ENCODE measurements around the gene OR7C1. TPM values are rescaled to one million over a fixed set of nuclear protein-coding genes. Genes with fewer than 3 reads are reported as not detected.

Gene OR7C1
- total and polyA plus RNA-seq, 9 donors, result 0.05 to 0.13 TPM; not detected in 7

GRCh38 chr19:14763497-14764145 is 71.4 kb downstream of the OR7C1 start:
- Histone ChIP-seq H3K27me3 (no peaks in the 10 kb centered on the region), H3K36me3 (no peaks in the 10 kb centered on the region), H3K4me3 (no peak overlapping the region), H3K27ac (no peak overlapping the region), H3K4me1 (ENCODE audit: insufficient read depth) (no peaks in the 10 kb centered on the region), H3K9me3 (no peaks in the 10 kb centered on the region)
- intact Hi-C loops (cut with DNase I), result no loop called here
- 58 to 78% (median 69%) methylated on average over 4 of the region's 4 CpGs for WGBS, 3 donors
- no peak for DNase-seq
- TF ChIP-seq POLR2A (IDR thresholded peaks at IDR 0.05), result no peak
- TF ChIP-seq, protein P1, sequence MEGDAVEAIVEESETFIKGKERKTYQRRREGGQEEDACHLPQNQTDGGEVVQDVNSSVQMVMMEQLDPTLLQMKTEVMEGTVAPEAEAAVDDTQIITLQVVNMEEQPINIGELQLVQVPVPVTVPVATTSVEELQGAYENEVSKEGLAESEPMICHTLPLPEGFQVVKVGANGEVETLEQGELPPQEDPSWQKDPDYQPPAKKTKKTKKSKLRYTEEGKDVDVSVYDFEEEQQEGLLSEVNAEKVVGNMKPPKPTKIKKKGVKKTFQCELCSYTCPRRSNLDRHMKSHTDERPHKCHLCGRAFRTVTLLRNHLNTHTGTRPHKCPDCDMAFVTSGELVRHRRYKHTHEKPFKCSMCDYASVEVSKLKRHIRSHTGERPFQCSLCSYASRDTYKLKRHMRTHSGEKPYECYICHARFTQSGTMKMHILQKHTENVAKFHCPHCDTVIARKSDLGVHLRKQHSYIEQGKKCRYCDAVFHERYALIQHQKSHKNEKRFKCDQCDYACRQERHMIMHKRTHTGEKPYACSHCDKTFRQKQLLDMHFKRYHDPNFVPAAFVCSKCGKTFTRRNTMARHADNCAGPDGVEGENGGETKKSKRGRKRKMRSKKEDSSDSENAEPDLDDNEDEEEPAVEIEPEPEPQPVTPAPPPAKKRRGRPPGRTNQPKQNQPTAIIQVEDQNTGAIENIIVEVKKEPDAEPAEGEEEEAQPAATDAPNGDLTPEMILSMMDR (IDR thresholded peaks at IDR 0.05), result no peak
- TF ChIP-seq EP300 (IDR thresholded peaks at IDR 0.05), result no peak

GRCh38 chr19:14762111-14762510 is 72.9 kb downstream of the OR7C1 start:
- TF ChIP-seq EP300 (IDR thresholded peaks at IDR 0.05) (no peak), POLR2A (IDR thresholded peaks at IDR 0.05) (no peak)
- TF ChIP-seq, protein P1 (IDR thresholded peaks at IDR 0.05), result no peak
- H3K27ac ChIP-seq, result no peak overlapping the region
- 87 to 92% (median 89%) methylated on average over 2 of the region's 2 CpGs for WGBS, 3 donors

GRCh38 chr19:14761607-14762006 is 73.4 kb downstream of the OR7C1 start:
- intact Hi-C loops (cut with DNase I), result no loop called here
- no peaks in the 10 kb centered on the region for H3K36me3 ChIP-seq
- H3K9me3 ChIP-seq, result no peaks in the 10 kb centered on the region
- H3K4me1 ChIP-seq (ENCODE audit: insufficient read depth), result no peaks in the 10 kb centered on the region
- TF ChIP-seq, protein P1 (IDR thresholded peaks at IDR 0.05), result no peak
- TF ChIP-seq POLR2A (IDR thresholded peaks at IDR 0.05) (no peak), EP300 (IDR thresholded peaks at IDR 0.05) (no peak)
- DNase-seq, result no peak
- no peak overlapping the region for H3K27ac ChIP-seq
- 61 to 69% (median 61%) methylated on average over 5 of the region's 5 CpGs for WGBS, 3 donors
- no peaks in the 10 kb centered on the region for H3K27me3 ChIP-seq
- no peak overlapping the region for H3K4me3 ChIP-seq

More at GRCh38 chr19:14762111-14762510, 72.9 kb downstream of the OR7C1 start:
- H3K27me3 ChIP-seq, result no peaks in the 10 kb centered on the region
- DNase-seq, result no peak
- H3K9me3 ChIP-seq, result no peaks in the 10 kb centered on the region
- no peaks in the 10 kb centered on the region for H3K4me1 ChIP-seq (ENCODE audit: insufficient read depth)
- no peak overlapping the region for H3K4me3 ChIP-seq
- intact Hi-C loops (cut with DNase I), result no loop called here
- H3K36me3 ChIP-seq, result no peaks in the 10 kb centered on the region

GRCh38 chr19:14758816-14759215 is 76.2 kb downstream of the OR7C1 start:
- H3K4me1 ChIP-seq (ENCODE audit: insufficient read depth), result no peaks in the 10 kb centered on the region
- intact Hi-C loops (cut with DNase I), result no loop called here
- no peaks in the 10 kb centered on the region for H3K9me3 ChIP-seq
- no peak for DNase-seq
- 13 to 28% (median 26%) methylated on average over 16 of the region's 16 CpGs for WGBS, 3 donors
- H3K27me3 ChIP-seq, result no peaks in the 10 kb centered on the region
- H3K36me3 ChIP-seq, result no peaks in the 10 kb centered on the region
- H3K27ac ChIP-seq, result no peak overlapping the region
- H3K4me3 ChIP-seq, result no peak overlapping the region
- TF ChIP-seq EP300 (IDR thresholded peaks at IDR 0.05), result no peak

- DNase-seq, result no peak
- Histone ChIP-seq H3K4me1 (ENCODE audit: insufficient read depth) (no peaks in the 10 kb centered on the region), H3K27ac (no peak overlapping the region), H3K36me3 (no peaks in the 10 kb centered on the region), H3K4me3 (no peak overlapping the region), H3K9me3 (no peaks in the 10 kb centered on the region), H3K27me3 (no peaks in the 10 kb centered on the region)
- intact Hi-C loops (cut with DNase I), result no loop called here
- WGBS, 3 donors, result 65 to 71% (median 66%) methylated on average over 6 of the region's 6 CpGs
- TF ChIP-seq POLR2A (IDR thresholded peaks at IDR 0.05) (no peak), EP300 (IDR thresholded peaks at IDR 0.05) (no peak)
- TF ChIP-seq, protein P1 (IDR thresholded peaks at IDR 0.05), result no peak
Observed at GRCh38 chr19:14748601-14749000, 86.4 kb downstream of the OR7C1 start.

All from ovary (tissue), 9 donors.